Measurements from ENCODE around the gene DNAH6.
A peak's percentile ranks its signal among the peaks of the same experiment; 100 is the strongest.

Gene DNAH6

GRCh38 chr2:84808279-84808678 lies 292.0 kb downstream of the DNAH6 start:
- H3K4me3 ChIP-seq (ENCODE audit: low read depth, low read length), result no peak overlapping the region
- DNase-seq (ENCODE audit: low read depth), result peak; percentile 18
- TF ChIP-seq CTCF (conservative IDR thresholded peaks at IDR 0.05; ENCODE audit: low read depth, low read length), result no peak

GRCh38 chr2:84811839-84812431 lies 295.6 kb downstream of the DNAH6 start:
- no peak for DNase-seq (ENCODE audit: low read depth)
- no peak for TF ChIP-seq CTCF (conservative IDR thresholded peaks at IDR 0.05; ENCODE audit: low read depth, low read length)
- no peak overlapping the region for H3K4me3 ChIP-seq (ENCODE audit: low read depth, low read length)

- no peak for TF ChIP-seq CTCF (conservative IDR thresholded peaks at IDR 0.05; ENCODE audit: low read depth, low read length)
- no peak overlapping the region for H3K4me3 ChIP-seq (ENCODE audit: low read depth, low read length)
- DNase-seq (ENCODE audit: low read depth), result peak; percentile 16
Observed at GRCh38 chr2:84815146-84815545, 298.8 kb downstream of the DNAH6 start.

GRCh38 chr2:84816426-84817026 lies 300.2 kb downstream of the DNAH6 start:
- TF ChIP-seq CTCF (conservative IDR thresholded peaks at IDR 0.05; ENCODE audit: low read depth, low read length), result no peak
- no peak for DNase-seq (ENCODE audit: low read depth)
- no peak overlapping the region for H3K4me3 ChIP-seq (ENCODE audit: low read depth, low read length)

- no peak overlapping the region for H3K4me3 ChIP-seq (ENCODE audit: low read depth, low read length)
- no peak for DNase-seq (ENCODE audit: low read depth)
- no peak for TF ChIP-seq CTCF (conservative IDR thresholded peaks at IDR 0.05; ENCODE audit: low read depth, low read length)
Observed at GRCh38 chr2:84817239-84817655, 300.9 kb downstream of the DNAH6 start.

GRCh38 chr2:84821806-84822205 lies 305.5 kb downstream of the DNAH6 start:
- no peak overlapping the region for H3K4me3 ChIP-seq (ENCODE audit: low read depth, low read length)
- TF ChIP-seq CTCF (conservative IDR thresholded peaks at IDR 0.05; ENCODE audit: low read depth, low read length), result no peak

GRCh38 chr2:84823229-84823628 lies 306.9 kb downstream of the DNAH6 start:
- no peak for TF ChIP-seq CTCF (conservative IDR thresholded peaks at IDR 0.05; ENCODE audit: low read depth, low read length)
- H3K4me3 ChIP-seq (ENCODE audit: low read depth, low read length), result no peak overlapping the region
- no peak for DNase-seq (ENCODE audit: low read depth)

More at GRCh38 chr2:84821806-84822205, 305.5 kb downstream of the DNAH6 start:
- no peak for DNase-seq (ENCODE audit: low read depth)
